Activated B cell treated with CpG ODN at 0.5 μM for 24 hours (primary cell): ENCODE measurements around the gene RHEBL1. TPM values are rescaled to one million over a fixed set of nuclear protein-coding genes. Genes with fewer than 3 reads are reported as not detected.

Source experiments
- ATAC-seq: fragments of 200-7000 bp; cut with Tn5 transposase; one replicate; pipeline ENCODE4 v1.10.0; 2021; ENCODE audit warnings: low read depth, mild to moderate bottlenecking, moderate library complexity
- CTCF ChIA-PET: fragments of 350-600 bp; sonication (Branson Sonifier 250); formaldehyde crosslinking; loops from one replicate; lab custom pipeline; 2021; ENCODE audit warnings: antibody characterized with exemption; lab: Charles Lee
- POLR2A ChIA-PET: fragments of 350-600 bp; sonication (Branson Sonifier 250); formaldehyde crosslinking; loops from one replicate; lab custom pipeline; 2021; ENCODE audit warnings: antibody characterized with exemption; lab: Charles Lee
- DNase-seq: peaks from one replicate; pipeline ENCODE4 v3.0.0; 2022
- H3K27ac Mint-ChIP-seq: one replicate; pipeline ENCODE4 v1.8.0; 2020; ENCODE audit warnings: mixed read lengths
- H3K27me3 Mint-ChIP-seq: one replicate; pipeline ENCODE4 v1.8.0; 2021; ENCODE audit warnings: mixed read lengths
- H3K36me3 Mint-ChIP-seq: one replicate; pipeline ENCODE4 v1.8.0; 2021; ENCODE audit warnings: low read depth, mixed read lengths
- H3K4me1 Mint-ChIP-seq: one replicate; pipeline ENCODE4 v1.8.0; 2021; ENCODE audit warnings: mixed read lengths
- H3K4me3 Mint-ChIP-seq: one replicate; pipeline ENCODE4 v1.8.0; 2020; ENCODE audit warnings: mild to moderate bottlenecking, mixed read lengths
- H3K9me3 Mint-ChIP-seq: one replicate; pipeline ENCODE4 v1.8.0; 2020; ENCODE audit warnings: mixed read lengths
- intact Hi-C: fragments of 100-400 bp; cut with micrococcal nuclease; formaldehyde crosslinking; loops from one replicate; pipeline ENCODE4 v1.15.1; 2024
- total RNA-seq: library from RNA; stranded (reverse); gene quantifications from 2 replicates; pipeline ENCODE4 v1.2.3, GENCODE V29; 2022
- TF ChIP-seq, protein P1 (sequence below): fragments of 200-600 bp; IDR thresholded peaks from one replicate; pipeline ENCODE4 v1.8.0; 2022; ENCODE audit warnings: antibody characterized with exemption, mild to moderate bottlenecking

The RHEBL1 gene
- total RNA-seq, 1 donor from 2014 or later: 3.2 TPM

DNA sequence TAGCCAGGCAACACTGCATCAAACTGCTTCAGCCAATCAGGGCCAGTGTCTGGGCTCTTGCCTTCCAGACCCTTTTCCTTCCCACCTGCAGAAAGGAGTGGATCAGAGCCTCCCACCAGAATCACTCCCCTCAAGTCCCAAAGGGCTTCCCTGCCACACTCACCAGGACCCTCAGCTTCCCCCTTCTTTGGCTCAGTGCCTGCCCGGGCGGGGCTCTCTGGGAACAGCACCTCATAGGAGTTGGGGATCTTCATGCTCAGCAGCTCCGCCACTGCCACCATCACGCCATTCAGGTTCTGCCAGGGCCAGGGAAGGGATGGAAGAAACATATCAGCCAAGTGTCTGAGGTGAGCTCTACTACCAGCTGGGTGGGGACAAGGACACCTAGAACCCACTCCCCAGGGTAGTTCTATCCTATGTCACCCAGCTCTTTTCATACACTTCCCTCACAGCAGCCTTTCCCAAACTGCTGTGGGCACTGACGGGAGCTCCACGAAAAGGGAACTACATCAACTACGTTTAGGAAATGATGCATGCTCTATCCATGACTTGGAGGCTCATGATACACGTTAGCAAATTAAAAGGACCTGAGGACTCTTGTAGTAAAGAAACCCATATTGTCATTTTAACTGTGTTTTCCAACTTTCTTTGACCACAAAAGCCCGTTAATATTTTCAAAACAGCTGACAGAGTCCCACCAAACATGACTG is 41.8 kb downstream of the RHEBL1 start:
- CTCF ChIA-PET: no interaction called here
- Mint-ChIP-seq H3K27me3 (no peaks in the 10 kb centered on the region), H3K9me3 (no peaks in the 10 kb centered on the region), H3K4me3 (no peak overlapping the region), H3K36me3 (peaks cover 82% of the 10 kb centered on the region), H3K27ac (no peak overlapping the region), H3K4me1 (no peaks in the 10 kb centered on the region)
- intact Hi-C loops: no loop called here
- DNase-seq (no peak), ATAC-seq (no peak)
- TF ChIP-seq, protein P1, sequence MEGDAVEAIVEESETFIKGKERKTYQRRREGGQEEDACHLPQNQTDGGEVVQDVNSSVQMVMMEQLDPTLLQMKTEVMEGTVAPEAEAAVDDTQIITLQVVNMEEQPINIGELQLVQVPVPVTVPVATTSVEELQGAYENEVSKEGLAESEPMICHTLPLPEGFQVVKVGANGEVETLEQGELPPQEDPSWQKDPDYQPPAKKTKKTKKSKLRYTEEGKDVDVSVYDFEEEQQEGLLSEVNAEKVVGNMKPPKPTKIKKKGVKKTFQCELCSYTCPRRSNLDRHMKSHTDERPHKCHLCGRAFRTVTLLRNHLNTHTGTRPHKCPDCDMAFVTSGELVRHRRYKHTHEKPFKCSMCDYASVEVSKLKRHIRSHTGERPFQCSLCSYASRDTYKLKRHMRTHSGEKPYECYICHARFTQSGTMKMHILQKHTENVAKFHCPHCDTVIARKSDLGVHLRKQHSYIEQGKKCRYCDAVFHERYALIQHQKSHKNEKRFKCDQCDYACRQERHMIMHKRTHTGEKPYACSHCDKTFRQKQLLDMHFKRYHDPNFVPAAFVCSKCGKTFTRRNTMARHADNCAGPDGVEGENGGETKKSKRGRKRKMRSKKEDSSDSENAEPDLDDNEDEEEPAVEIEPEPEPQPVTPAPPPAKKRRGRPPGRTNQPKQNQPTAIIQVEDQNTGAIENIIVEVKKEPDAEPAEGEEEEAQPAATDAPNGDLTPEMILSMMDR: no peak
- POLR2A ChIA-PET: interaction anchor here (0.6 kb wide), 1 partner anchor 8 kb away, joined by 6 read pairs; no protein-coding TSS in a partner anchor

DNA sequence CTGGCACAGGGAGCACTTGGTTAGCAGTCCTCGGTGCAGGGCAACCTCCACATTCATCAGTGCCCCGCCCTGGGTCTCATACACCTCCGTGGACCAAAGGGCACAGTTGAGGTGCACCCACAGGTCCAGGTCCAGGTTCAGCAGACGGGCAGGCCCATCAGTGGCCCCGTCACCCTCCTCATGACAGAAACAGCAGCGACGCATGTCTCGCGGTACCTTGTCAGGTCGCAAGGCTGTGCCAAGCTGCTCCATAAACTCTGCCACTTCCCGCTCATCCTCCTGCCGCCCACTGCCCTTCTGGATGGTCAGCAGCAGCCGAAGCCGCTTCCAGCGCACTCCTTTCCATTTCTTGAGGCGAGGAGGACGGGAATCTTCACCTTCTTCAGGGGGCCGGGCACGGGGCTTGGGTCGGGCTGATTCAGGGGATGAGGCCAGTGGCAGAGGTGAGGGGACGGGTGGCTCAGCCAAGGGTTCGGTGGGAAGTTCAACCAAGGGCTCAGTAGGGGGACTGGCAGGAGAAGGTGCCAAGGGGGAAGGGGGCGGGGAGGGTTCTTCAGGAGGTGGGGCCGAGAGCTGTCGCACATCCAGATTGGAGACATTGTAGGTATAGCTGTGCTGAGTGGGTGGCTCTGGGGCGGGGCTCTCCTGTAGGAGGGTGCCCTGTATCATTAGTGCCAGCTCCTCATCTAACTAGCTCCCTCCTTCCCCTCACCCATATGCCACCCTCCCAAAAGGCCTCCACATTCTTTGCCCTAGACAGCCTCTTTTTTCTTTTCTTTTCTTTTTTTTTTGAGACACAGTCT is 42.9 kb downstream of the RHEBL1 start:
- POLR2A ChIA-PET: no interaction called here
- CTCF ChIA-PET: no interaction called here
- TF ChIP-seq, protein P1: no peak
- no peak overlapping the region for H3K4me3 Mint-ChIP-seq
- no peak for DNase-seq
- no peak for ATAC-seq
- H3K4me1 Mint-ChIP-seq: no peaks in the 10 kb centered on the region
- intact Hi-C loops: no loop called here
- H3K9me3 Mint-ChIP-seq: no peaks in the 10 kb centered on the region
- peaks cover 85% of the 10 kb centered on the region for H3K36me3 Mint-ChIP-seq
- H3K27me3 Mint-ChIP-seq: no peaks in the 10 kb centered on the region
- H3K27ac Mint-ChIP-seq: no peak overlapping the region

DNA sequence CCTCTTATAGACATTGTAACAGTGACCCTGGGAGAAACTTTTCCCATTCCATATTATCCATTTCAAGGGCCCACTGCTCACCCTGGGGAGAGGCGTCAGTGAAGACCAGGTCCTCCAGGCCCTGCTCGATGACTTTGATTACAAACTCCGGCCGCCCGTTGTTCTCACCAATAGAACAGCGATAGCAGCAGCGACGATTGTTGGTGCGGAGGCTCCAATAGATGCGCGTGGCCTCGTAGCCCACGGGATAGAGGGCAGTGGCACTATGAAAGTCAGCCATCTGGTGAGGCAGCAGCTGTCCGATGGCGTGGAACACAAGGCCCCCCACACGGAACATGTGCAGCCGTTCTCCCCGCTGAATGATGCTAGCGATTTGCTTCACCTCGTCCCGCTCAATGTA is 43.7 kb downstream of the RHEBL1 start:
- no peak overlapping the region for H3K27ac Mint-ChIP-seq
- no peak for ATAC-seq
- peaks cover 87% of the 10 kb centered on the region for H3K36me3 Mint-ChIP-seq

DNA sequence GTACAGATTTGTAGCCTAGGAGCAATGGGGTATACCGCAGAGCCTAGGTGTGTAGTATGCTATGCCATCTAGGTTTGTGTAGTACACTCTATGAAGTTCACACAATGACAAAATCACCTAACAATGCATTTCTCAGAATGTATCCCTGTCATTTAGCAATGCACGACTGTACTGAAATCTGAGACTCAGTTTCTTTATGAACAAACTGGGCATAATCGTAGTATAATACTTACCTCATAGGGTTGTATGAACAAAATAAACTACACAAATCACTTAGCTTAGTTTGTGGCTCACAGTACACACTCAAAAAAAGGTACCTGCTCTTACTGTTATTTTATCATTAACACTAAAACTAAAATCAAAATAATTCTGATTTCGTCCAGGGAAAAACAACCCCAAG is 44.3 kb downstream of the RHEBL1 start:
- ChIA-PET CTCF (no interaction called here), POLR2A (no interaction called here)
- Mint-ChIP-seq H3K27ac (no peak overlapping the region), H3K9me3 (no peaks in the 10 kb centered on the region), H3K27me3 (no peaks in the 10 kb centered on the region), H3K4me1 (no peaks in the 10 kb centered on the region), H3K36me3 (peaks cover 88% of the 10 kb centered on the region), H3K4me3 (no peak overlapping the region)
- ATAC-seq: no peak
- intact Hi-C loops: no loop called here
- TF ChIP-seq, protein P1: no peak
- DNase-seq: no peak

More for the DNA sequence above, 43.7 kb downstream of the RHEBL1 start:
- TF ChIP-seq, protein P1: no peak
- no peak for DNase-seq
- ChIA-PET POLR2A (no interaction called here), CTCF (no interaction called here)
- Mint-ChIP-seq H3K4me3 (no peak overlapping the region), H3K27me3 (no peaks in the 10 kb centered on the region), H3K9me3 (no peaks in the 10 kb centered on the region), H3K4me1 (no peaks in the 10 kb centered on the region)
- intact Hi-C loops: no loop called here

DNA sequence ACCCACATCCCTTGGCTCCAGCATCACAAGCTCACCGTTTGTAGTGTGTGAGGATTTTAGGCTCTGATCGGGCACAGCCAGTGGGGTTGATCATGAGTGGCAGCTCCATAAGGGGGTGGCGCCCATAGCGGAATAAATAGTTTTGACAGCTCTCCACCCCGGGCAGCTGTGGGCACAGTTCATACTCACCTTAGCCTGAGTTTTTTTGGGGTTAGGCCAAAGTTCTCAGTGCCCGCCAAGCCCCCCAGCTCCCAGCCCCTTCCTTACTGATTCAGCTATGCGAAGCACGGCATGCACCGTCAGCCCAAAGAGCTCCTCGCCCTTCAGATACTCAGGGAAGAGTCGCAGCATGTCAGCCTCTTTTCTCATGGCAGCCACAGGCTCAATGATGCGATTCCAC is 45.2 kb downstream of the RHEBL1 start:
- Mint-ChIP-seq H3K4me1 (peaks cover 5% of the 10 kb centered on the region), H3K9me3 (no peaks in the 10 kb centered on the region), H3K27me3 (no peaks in the 10 kb centered on the region), H3K27ac (no peak overlapping the region), H3K36me3 (peaks cover 83% of the 10 kb centered on the region), H3K4me3 (no peak overlapping the region)
- ChIA-PET CTCF (interaction anchor here (0.9 kb wide), 1 partner anchor 41 kb away, joined by 3 read pairs; no protein-coding TSS in a partner anchor), POLR2A (interaction anchor here (1.5 kb wide), 1 partner anchor 12 kb away, joined by 4 read pairs; no protein-coding TSS in a partner anchor)
- TF ChIP-seq, protein P1: no peak
- intact Hi-C loops: no loop called here
- DNase-seq (no peak), ATAC-seq (no peak)
